H1 (cell line): Measurements from ENCODE around the gene ZNF609. TPM values are rescaled to one million over a fixed set of nuclear protein-coding genes. Genes with fewer than 3 reads are reported as not detected.

Experiments used
- CTCF ChIA-PET: fragments of 300-600 bp; sonication (Branson Sonifier 250); formaldehyde crosslinking; loops from one replicate; lab custom pipeline; 2021; ENCODE audit not compliant: partially characterized antibody; lab: Charles Lee
- POLR2A ChIA-PET: fragments of 300-600 bp; sonication (Branson Sonifier 250); formaldehyde crosslinking; loops from one replicate; lab custom pipeline; 2021; ENCODE audit warnings: inconsistent platforms; ENCODE audit not compliant: partially characterized antibody; lab: Charles Lee
- DNase-seq, 2 experiments: peaks; one replicate each; pipeline versions ENCODE4 v3.0.0 to v3.0.0-alpha.2; 2010 to 2022; ENCODE audit warnings: low spot score in 2 of 2, low read depth in 1 of 2, mixed read lengths in 1 of 2
- FAIRE-seq: peaks from 2 replicates; lab custom pipeline; 2011; peaks lifted over from hg19 to GRCh38; lab: Jason Lieb, UNC
- H2AFZ ChIP-seq: 2 replicates; pipeline ENCODE4 v1.8.1; 2012; ENCODE audit warnings: low read length, inconsistent platforms
- H2AK5ac ChIP-seq: 2 replicates; pipeline ENCODE4 v1.6.1; 2013; ENCODE audit warnings: low read depth, low read length
- H2BK120ac ChIP-seq: replicated peaks from 2 replicates; pipeline ENCODE3; 2013; ENCODE audit warnings: low read depth, low read length, inconsistent platforms
- H2BK12ac ChIP-seq: 2 replicates; pipeline ENCODE4 v1.6.1; 2013; ENCODE audit warnings: low read depth, low read length
- H2BK15ac ChIP-seq: 2 replicates; pipeline ENCODE4 v1.6.1; 2013; ENCODE audit warnings: low read length
- H2BK20ac ChIP-seq: 2 replicates; pipeline ENCODE4 v1.6.1; 2013; ENCODE audit warnings: low read length
- H2BK5ac ChIP-seq: 2 replicates; pipeline ENCODE4 v1.6.1; 2013; ENCODE audit warnings: low read depth, low read length
- H3K14ac ChIP-seq: 2 replicates; pipeline ENCODE4 v1.6.1; 2013; ENCODE audit warnings: inconsistent platforms; ENCODE audit not compliant: insufficient read length
- H3K18ac ChIP-seq: 2 replicates; pipeline ENCODE4 v1.6.1; 2013; ENCODE audit warnings: low read length; ENCODE audit errors: extremely low read depth
- H3K23ac ChIP-seq: 2 replicates; pipeline ENCODE4 v1.6.1; 2013; ENCODE audit warnings: inconsistent platforms; ENCODE audit not compliant: insufficient read length
- H3K23me2 ChIP-seq: 2 replicates; pipeline ENCODE4 v1.6.1; 2013; ENCODE audit warnings: low read depth, low read length
- H3K27ac ChIP-seq: 2 replicates; pipeline ENCODE4 v1.6.1; 2011; ENCODE audit warnings: low read depth, low read length, inconsistent platforms
- H3K27me3 ChIP-seq, 4 experiments: replicated peaks in 1 of 4; 1 replicate in 1 of 4; 2 replicates in 3 of 4; pipeline versions ENCODE4 v1.6.1 to v1.8.1; 2011 to 2013; ENCODE audit warnings: low read length in 3 of 4, mild to moderate bottlenecking in 3 of 4, inconsistent platforms in 2 of 4, mixed read lengths in 2 of 4, moderate library complexity in 1 of 4; ENCODE audit not compliant: control insufficient read depth in 3 of 4, insufficient read depth in 3 of 4; ENCODE audit errors: extremely low read depth in 1 of 4
- H3K36me3 ChIP-seq, 4 experiments: 2 replicates each; pipeline versions ENCODE4 v1.6.1 to v1.8.1; 2011 to 2013; ENCODE audit warnings: mild to moderate bottlenecking in 4 of 4, low read length in 3 of 4, moderate library complexity in 2 of 4, control low read depth in 1 of 4, inconsistent platforms in 1 of 4; ENCODE audit not compliant: insufficient read depth in 4 of 4, control insufficient read depth in 2 of 4
- H3K4ac ChIP-seq: replicated peaks from 2 replicates; pipeline ENCODE3; 2013; ENCODE audit warnings: low read length, low read depth, mixed read lengths, inconsistent platforms; ENCODE audit not compliant: insufficient read length
- H3K4me1 ChIP-seq, 4 experiments: replicated peaks in 1 of 4; 1 replicate in 1 of 4; 2 replicates in 3 of 4; pipeline versions ENCODE4 v1.6.1 to v1.8.1; 2011 to 2013; ENCODE audit warnings: low read length in 3 of 4, inconsistent platforms in 2 of 4, mixed read lengths in 1 of 4; ENCODE audit not compliant: insufficient read depth in 4 of 4, control insufficient read depth in 3 of 4
- H3K4me2 ChIP-seq, 2 experiments: 2 replicates each; pipeline versions ENCODE4 v1.6.1 to v1.8.1; 2011 to 2013; ENCODE audit warnings: low read depth in 2 of 2, low read length in 2 of 2, control low read depth in 1 of 2, inconsistent platforms in 1 of 2, mild to moderate bottlenecking in 1 of 2; ENCODE audit not compliant: insufficient read depth in 1 of 2
- H3K4me3 ChIP-seq, 4 experiments: fragments of 200-600, 300-600 bp in 1 of 4; sonication (generic), shearing (Covaris generic), sonication (Bioruptor Twin) in 1 of 4; 2 replicates each; pipeline versions ENCODE4 v1.5.1 to v1.8.1; 2011 to 2016; ENCODE audit warnings: low read length in 4 of 4, low read depth in 3 of 4, control low read depth in 2 of 4, inconsistent platforms in 2 of 4, mild to moderate bottlenecking in 2 of 4, mixed read lengths in 1 of 4, moderate library complexity in 1 of 4; ENCODE audit not compliant: insufficient read depth in 2 of 4; ENCODE audit errors: extremely low read depth in 1 of 4
- H3K56ac ChIP-seq: replicated peaks from 2 replicates; pipeline ENCODE3; 2013; ENCODE audit warnings: low read depth, mild to moderate bottlenecking, mixed read lengths, low read length, inconsistent platforms; ENCODE audit not compliant: insufficient read length
- H3K79me1 ChIP-seq: 2 replicates; pipeline ENCODE4 v1.6.1; 2013; ENCODE audit warnings: low read depth, low read length, control low read depth
- H3K79me2 ChIP-seq, 2 experiments: 2 replicates each; pipeline versions ENCODE4 v1.6.1 to v1.8.1; 2012 to 2013; ENCODE audit warnings: low read length in 2 of 2, mild to moderate bottlenecking in 2 of 2, inconsistent platforms in 1 of 2; ENCODE audit not compliant: insufficient read depth in 2 of 2, control insufficient read depth in 1 of 2
- H3K9ac ChIP-seq, 4 experiments: replicated peaks in 1 of 4; 1 replicate in 1 of 4; 2 replicates in 3 of 4; pipeline versions ENCODE4 v1.6.1 to v1.8.1; 2011 to 2013; ENCODE audit warnings: low read depth in 3 of 4, low read length in 3 of 4, control low read depth in 2 of 4, mild to moderate bottlenecking in 2 of 4, moderate library complexity in 2 of 4, inconsistent platforms in 1 of 4; ENCODE audit errors: extremely low read depth in 1 of 4
- H3K9me3 ChIP-seq, 2 experiments: 2 replicates each; pipeline versions ENCODE4 v1.6.1 to v1.8.1; 2012 to 2013; ENCODE audit warnings: mild to moderate bottlenecking in 2 of 2, moderate library complexity in 2 of 2, control low read depth in 1 of 2, inconsistent platforms in 1 of 2, low read depth in 1 of 2, low read length in 1 of 2, mixed read lengths in 1 of 2; ENCODE audit not compliant: insufficient read depth in 2 of 2
- H4K20me1 ChIP-seq, 2 experiments: replicated peaks in 1 of 2; 2 replicates each; pipeline versions ENCODE3 to v1.8.1; 2011 to 2013; ENCODE audit warnings: inconsistent platforms in 2 of 2, low read length in 2 of 2, mild to moderate bottlenecking in 1 of 2; ENCODE audit not compliant: insufficient read depth in 2 of 2, control insufficient read depth in 1 of 2
- H4K5ac ChIP-seq: 2 replicates; pipeline ENCODE4 v1.6.1; 2013; ENCODE audit warnings: low read length, low read depth, mixed read lengths, inconsistent platforms; ENCODE audit not compliant: insufficient read length
- H4K8ac ChIP-seq: 2 replicates; pipeline ENCODE4 v1.8.0; 2013; ENCODE audit warnings: mild to moderate bottlenecking, moderate library complexity, low read length, inconsistent platforms; ENCODE audit not compliant: insufficient read depth; ENCODE audit errors: extremely low read depth
- H4K91ac ChIP-seq: replicated peaks from 2 replicates; pipeline ENCODE3; 2013; ENCODE audit warnings: low read length, mixed read lengths, inconsistent platforms; ENCODE audit not compliant: insufficient read length
- BCL11A ChIP-seq, 2 experiments: IDR thresholded peaks; one replicate each; pipeline ENCODE4 v1.6.1; 2011; ENCODE audit warnings: low read depth in 2 of 2, low read length in 2 of 2, mild to moderate bottlenecking in 2 of 2
- BRCA1 ChIP-seq: IDR thresholded peaks from 2 replicates; pipeline ENCODE4 v1.6.1; 2012; ENCODE audit warnings: low read depth, low read length, improper control_type of control experiment
- CHD1 ChIP-seq: IDR thresholded peaks from 2 replicates; pipeline ENCODE4 v1.6.1; 2012; ENCODE audit warnings: low read depth, low read length, improper control_type of control experiment
- CREB1 ChIP-seq: IDR thresholded peaks from 2 replicates; pipeline ENCODE4 v1.6.1; 2012; ENCODE audit warnings: inconsistent platforms
- CTBP2 ChIP-seq: IDR thresholded peaks from 2 replicates; pipeline ENCODE4 v1.7.0; 2011; ENCODE audit warnings: borderline replicate concordance, mild to moderate bottlenecking, moderate library complexity, mixed read lengths, low read length; ENCODE audit not compliant: insufficient read depth, insufficient read length
- CTCF ChIP-seq, 3 experiments: IDR thresholded peaks; 1 replicate in 2 of 3; 2 replicates in 1 of 3; pipeline versions ENCODE4 v1.5.1 to v1.6.1; 2011; ENCODE audit warnings: low read length in 3 of 3, mild to moderate bottlenecking in 3 of 3, inconsistent platforms in 2 of 3, low read depth in 1 of 3, moderate library complexity in 1 of 3; ENCODE audit not compliant: insufficient read depth in 1 of 3; ENCODE audit errors: control extremely low read depth in 1 of 3
- KDM4A ChIP-seq: IDR thresholded peaks from one replicate; pipeline ENCODE4 v1.7.1; 2012; ENCODE audit warnings: low read depth, mild to moderate bottlenecking, moderate library complexity, low read length, inconsistent platforms; ENCODE audit not compliant: severe bottlenecking
- KDM5A ChIP-seq: fragments of 200-600 bp; IDR thresholded peaks from 2 replicates; pipeline ENCODE4 v1.7.1; 2012; ENCODE audit warnings: mild to moderate bottlenecking, low read length, inconsistent platforms, mixed read lengths
- NANOG ChIP-seq: IDR thresholded peaks from 2 replicates; pipeline ENCODE4 v1.6.1; 2011; ENCODE audit warnings: low read length, low read depth, mild to moderate bottlenecking, inconsistent platforms; ENCODE audit not compliant: insufficient read depth, poor library complexity, severe bottlenecking
- RXRA ChIP-seq: IDR thresholded peaks from 2 replicates; pipeline ENCODE4 v1.6.1; 2011; ENCODE audit warnings: low read depth, mild to moderate bottlenecking, low read length, moderate library complexity; ENCODE audit not compliant: insufficient read depth
- TAF7 ChIP-seq: optimal IDR thresholded peaks from 2 replicates; pipeline ENCODE3; 2011; ENCODE audit warnings: low read depth, mild to moderate bottlenecking, inconsistent platforms, low read length, moderate library complexity, borderline replicate concordance
- WGBS, 2 experiments: shearing (Covaris generic) in 1 of 2; methylation state at CpG; one replicate each; pipeline versions ENCODE4 v1.1.6 to v1.1.7; 2013 to 2015; ENCODE audit warnings: low lambda C conversion rate in 2 of 2, mixed read lengths in 2 of 2, inconsistent platforms in 1 of 2, low coverage in 1 of 2, missing lambda C conversion rate in 1 of 2; ENCODE audit not compliant: insufficient replicate concordance in 2 of 2, insufficient coverage in 1 of 2, insufficient read length in 1 of 2; ENCODE audit errors: extremely low coverage in 1 of 2, missing lambda C conversion rate in 1 of 2; 5-methylcytosine and 5-hydroxymethylcytosine counted together
- polyA plus RNA-seq, 7 experiments: library from polyadenylated mRNA; depleted of rRNA in 3 of 7; stranded (reverse) in 5 of 7; unstranded in 2 of 7; fragments of >200 nt in 5 of 7; fragments of 200-250 nt in 2 of 7; gene quantifications; 1 replicate in 5 of 7; 2 replicates in 1 of 7; 4 replicates in 1 of 7; pipeline versions ENCODE4 v1.2.1 to v1.2.3, GENCODE V29; 2011 to 2013; ENCODE audit warnings: missing spikeins in 2 of 7, mixed read lengths in 2 of 7
- total RNA-seq: library from RNA; stranded (reverse); fragmentation: NEBNext Ultra II Directional; extraction: Animal tissue kit (Norgen Biotek cat#: 25700); gene quantifications from 2 replicates; pipeline ENCODE4 v1.2.1, GENCODE V29; 2021

Gene ZNF609
- total and polyA plus RNA-seq, 2 of the 8 experiments (the other 6 are each of a cell fraction or from before 2014, with no cell fraction given): 15.5 to 47.8 TPM

- WGBS, 2 experiments: 81% methylated on average over 2 of the region's 2 CpGs; no CpG with 5 or more reads in 1 of the 2 experiments
- H4K5ac ChIP-seq: no peak overlapping the region
- no peak for FAIRE-seq
- no peak overlapping the region for H3K14ac ChIP-seq
- no peak overlapping the region for H3K56ac ChIP-seq
- H2AK5ac ChIP-seq: no peak overlapping the region
- no peak overlapping the region for H2BK120ac ChIP-seq
- no peaks in the 10 kb centered on the region for H3K27me3 ChIP-seq
- H3K36me3 ChIP-seq: peaks cover 19 to 62% (median 35%) of the 10 kb centered on the region in 4 experiments
- H3K23ac ChIP-seq: no peak overlapping the region
- H3K4me2 ChIP-seq: no peak overlapping the region
- DNase-seq: no peak
- CTCF ChIA-PET: interaction anchor here (0.5 to 10.4 kb wide), 20 partner anchors 11 to 527 kb away, joined by 3 to 84 read pairs (median 4); no protein-coding TSS in a partner anchor
- H3K4ac ChIP-seq: no peak overlapping the region
- H3K9ac ChIP-seq: no peak overlapping the region
- H3K79me1 ChIP-seq: no peaks in the 10 kb centered on the region; the same call in 1 of the 2 replicates
- no peak overlapping the region for H3K27ac ChIP-seq
- no peak overlapping the region for H2BK5ac ChIP-seq
- no peak overlapping the region for H2BK12ac ChIP-seq
- H3K79me2 ChIP-seq: no peaks in the 10 kb centered on the region
- POLR2A ChIA-PET: interaction anchor here (39.0 kb wide), 1 partner anchor 39 kb away, joined by 1192 read pairs; no protein-coding TSS in a partner anchor
- H3K18ac ChIP-seq: no peak overlapping the region
- H2BK15ac ChIP-seq: no peak overlapping the region
- H3K4me1 ChIP-seq: peaks cover 0 to 3% (median 0%) of the 10 kb centered on the region in 4 experiments; a peak in 3 of 7 replicates
- no peak overlapping the region for H4K8ac ChIP-seq
- H2BK20ac ChIP-seq: no peak overlapping the region
- no peaks in the 10 kb centered on the region for H3K23me2 ChIP-seq
- no peak overlapping the region for H4K91ac ChIP-seq
- no peak overlapping the region for H2AFZ ChIP-seq
- no peaks in the 10 kb centered on the region; a peak in 1 of 4 replicates for H3K9me3 ChIP-seq
- no peak overlapping the region for H3K4me3 ChIP-seq
- H4K20me1 ChIP-seq: peaks cover under 1 to 2% of the 10 kb centered on the region in 2 experiments
- TF ChIP-seq CTCF (IDR thresholded peaks at IDR 0.05; ENCODE audit: control extremely low read depth in 1 of 3, insufficient read depth in 1 of 3, low read depth in 1 of 3, low read length in 3 of 3) (no peak), KDM5A (no peak), RXRA (no peak), CHD1 (no peak), BCL11A (IDR thresholded peaks at IDR 0.05; ENCODE audit: low read depth in 2 of 2, low read length in 2 of 2) (no peak), NANOG (no peak), TAF7 (no peak), CREB1 (no peak), BRCA1 (no peak), KDM4A (no peak), CTBP2 (no peak)
Measured at GRCh38 chr15:64680097-64680496, 219.7 kb downstream of the ZNF609 start.
